ENCODE results near the gene RFTN1.
A peak's percentile ranks its signal among the peaks of the same experiment; 100 is the strongest.

Gene RFTN1

DNA sequence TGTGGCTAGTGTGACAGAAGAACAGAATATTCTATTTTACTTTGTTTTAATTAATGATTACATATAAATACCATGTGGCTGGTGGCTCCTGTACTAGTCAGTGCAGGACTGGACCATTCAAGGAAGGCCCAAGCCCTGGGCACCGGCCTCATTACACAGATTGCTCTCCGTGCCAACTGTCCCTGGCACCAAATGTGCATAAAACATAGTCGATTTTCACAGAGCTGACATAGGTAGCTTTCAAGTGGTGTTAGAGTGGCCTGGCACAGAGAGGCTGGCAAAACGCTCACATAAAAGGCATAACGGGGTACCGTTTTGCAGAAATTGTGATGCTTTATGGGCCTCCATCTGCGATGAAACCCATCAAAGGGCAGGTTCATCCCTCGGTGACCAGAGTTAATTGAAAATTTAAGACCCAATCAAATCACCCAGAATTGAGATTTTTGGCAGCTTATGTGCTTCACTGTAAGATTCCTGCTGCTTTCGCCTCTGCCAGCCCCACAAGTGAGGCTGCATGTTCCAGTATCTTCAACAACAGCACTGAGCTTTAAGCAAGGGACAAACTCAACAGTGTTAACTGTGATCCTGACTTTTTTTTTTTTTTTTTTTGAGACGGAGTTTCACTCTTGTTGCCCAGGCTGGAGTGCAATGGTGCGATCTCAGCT is 25.9 kb downstream of the RFTN1 start:
- peaks cover 7 to 8% of the 10 kb centered on the region in 2 donors for H3K4me1 ChIP-seq (ENCODE audit: control insufficient read depth in 1 of 2, insufficient read depth in 2 of 2, low read length in 2 of 2)
- H3K27ac ChIP-seq (ENCODE audit: low read depth, low read length), result no peak overlapping the region
- H3K27me3 ChIP-seq (ENCODE audit: control insufficient read depth in 1 of 2, insufficient read depth in 2 of 2, low read length in 2 of 2), result no peaks in the 10 kb centered on the region
- H3K9me3 ChIP-seq (ENCODE audit: control insufficient read depth in 1 of 2, low read length in 2 of 2), result no peaks in the 10 kb centered on the region
- H3K36me3 ChIP-seq (ENCODE audit: control insufficient read depth in 1 of 2, insufficient read depth in 2 of 2, low read length in 2 of 2), result peaks cover 0 to 5% of the 10 kb centered on the region in 2 donors
- H3K4me3 ChIP-seq (ENCODE audit: low read depth in 1 of 2, low read length in 2 of 2), result no peak overlapping the region
- H3K9ac ChIP-seq (ENCODE audit: low read depth in 1 of 2, low read length in 2 of 2), result no peak overlapping the region

DNA sequence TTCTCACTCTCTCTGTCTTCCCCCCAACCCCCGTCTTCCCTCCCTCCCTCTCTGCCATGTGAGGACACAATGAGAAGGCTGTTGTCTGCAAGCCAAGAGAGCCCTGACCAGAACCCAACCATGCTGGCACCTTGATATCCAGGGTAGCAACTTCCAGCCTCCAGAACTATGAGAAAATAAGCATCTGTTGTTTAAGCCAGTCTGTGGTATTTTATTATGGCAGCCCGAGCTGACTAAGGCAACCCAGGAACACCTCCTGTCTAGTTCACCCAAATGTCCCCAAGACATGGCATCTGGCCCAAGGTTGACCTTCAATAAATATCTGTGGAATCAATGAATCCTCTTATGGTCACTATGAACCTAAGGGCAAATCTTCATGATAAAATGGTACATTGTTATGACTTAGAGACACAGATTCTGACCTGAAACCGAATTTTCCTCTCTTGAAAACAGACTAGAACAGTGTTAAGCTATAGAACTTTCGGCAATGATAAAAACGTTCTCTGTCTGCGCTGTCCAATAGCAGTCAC is 26.5 kb downstream of the RFTN1 start:
- H3K27me3 ChIP-seq (ENCODE audit: control insufficient read depth in 1 of 2, insufficient read depth in 2 of 2, low read length in 2 of 2), result no peaks in the 10 kb centered on the region
- H3K9ac ChIP-seq (ENCODE audit: low read depth in 1 of 2, low read length in 2 of 2), result no peak overlapping the region
- no peak overlapping the region for H3K27ac ChIP-seq (ENCODE audit: low read depth, low read length)
- no peak overlapping the region for H3K4me3 ChIP-seq (ENCODE audit: low read depth in 1 of 2, low read length in 2 of 2)
- peaks cover 0 to 1% of the 10 kb centered on the region in 2 donors for H3K36me3 ChIP-seq (ENCODE audit: control insufficient read depth in 1 of 2, insufficient read depth in 2 of 2, low read length in 2 of 2)
- peaks cover 11 to 13% of the 10 kb centered on the region in 2 donors for H3K4me1 ChIP-seq (ENCODE audit: control insufficient read depth in 1 of 2, insufficient read depth in 2 of 2, low read length in 2 of 2)
- H3K9me3 ChIP-seq (ENCODE audit: control insufficient read depth in 1 of 2, low read length in 2 of 2), result no peaks in the 10 kb centered on the region

DNA sequence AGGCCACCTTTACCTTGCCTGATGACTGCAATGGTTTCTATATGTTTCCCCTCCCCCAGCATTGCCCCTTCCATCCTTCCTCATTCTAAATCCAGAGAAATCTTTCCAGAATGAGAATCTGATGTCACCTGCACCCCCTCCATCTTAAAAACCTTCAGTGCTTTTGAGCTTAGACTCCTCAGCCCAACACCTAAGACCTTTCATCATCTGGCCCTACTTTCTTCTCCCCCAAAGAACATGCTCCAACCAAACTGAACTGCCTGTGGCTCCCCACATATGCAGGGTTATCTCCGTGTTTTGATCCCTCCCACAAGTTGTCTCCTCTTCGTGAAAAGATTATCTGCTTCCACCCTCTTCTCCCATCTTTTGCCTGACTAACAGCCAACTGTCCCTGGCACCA is 27.3 kb downstream of the RFTN1 start:
- Histone ChIP-seq H3K27ac (ENCODE audit: low read depth, low read length) (no peak overlapping the region), H3K9me3 (ENCODE audit: control insufficient read depth in 1 of 2, low read length in 2 of 2) (no peaks in the 10 kb centered on the region), H3K4me1 (ENCODE audit: control insufficient read depth in 1 of 2, insufficient read depth in 2 of 2, low read length in 2 of 2) (peaks cover 15 to 17% of the 10 kb centered on the region in 2 donors), H3K27me3 (ENCODE audit: control insufficient read depth in 1 of 2, insufficient read depth in 2 of 2, low read length in 2 of 2) (no peaks in the 10 kb centered on the region), H3K9ac (ENCODE audit: low read depth in 1 of 2, low read length in 2 of 2) (no peak overlapping the region), H3K4me3 (ENCODE audit: low read depth in 1 of 2, low read length in 2 of 2) (no peak overlapping the region), H3K36me3 (ENCODE audit: control insufficient read depth in 1 of 2, insufficient read depth in 2 of 2, low read length in 2 of 2) (no peaks in the 10 kb centered on the region)

DNA sequence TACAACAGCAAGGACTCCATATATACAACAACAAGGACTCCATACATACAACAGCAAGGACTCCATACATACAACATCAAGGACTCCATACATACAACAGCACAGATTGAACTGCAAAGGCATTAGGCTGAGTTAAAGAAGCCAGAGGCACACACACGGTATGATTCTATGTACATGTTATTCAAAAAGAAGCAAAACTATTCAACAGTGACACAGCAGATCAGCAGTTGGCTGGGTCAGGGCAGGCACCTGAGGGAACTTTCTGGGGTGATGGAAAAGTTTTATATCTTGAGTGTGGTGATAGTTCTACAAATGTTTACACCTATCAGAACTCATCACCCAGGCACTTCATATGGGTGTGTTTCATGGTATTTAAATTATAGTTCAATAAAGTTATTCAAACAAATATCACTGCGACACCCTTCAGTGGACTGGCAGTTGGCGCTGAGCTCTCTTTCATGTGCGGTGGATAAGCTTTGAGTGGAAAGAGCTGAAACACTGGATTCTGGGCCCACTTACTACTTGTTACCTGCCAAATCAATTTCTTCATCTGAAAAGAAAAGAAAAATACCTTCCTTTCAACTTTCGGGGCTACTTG is 28.0 kb downstream of the RFTN1 start:
- H3K27ac ChIP-seq (ENCODE audit: low read depth, low read length), result peak overlapping the region; percentile 42
- no peaks in the 10 kb centered on the region for H3K27me3 ChIP-seq (ENCODE audit: control insufficient read depth in 1 of 2, insufficient read depth in 2 of 2, low read length in 2 of 2)
- H3K9ac ChIP-seq (ENCODE audit: low read depth in 1 of 2, low read length in 2 of 2), result no peak overlapping the region
- H3K9me3 ChIP-seq (ENCODE audit: control insufficient read depth in 1 of 2, low read length in 2 of 2), result no peaks in the 10 kb centered on the region
- H3K4me3 ChIP-seq (ENCODE audit: low read depth in 1 of 2, low read length in 2 of 2), result no peak overlapping the region
- peaks cover 17 to 21% of the 10 kb centered on the region in 2 donors for H3K4me1 ChIP-seq (ENCODE audit: control insufficient read depth in 1 of 2, insufficient read depth in 2 of 2, low read length in 2 of 2)
- H3K36me3 ChIP-seq (ENCODE audit: control insufficient read depth in 1 of 2, insufficient read depth in 2 of 2, low read length in 2 of 2), result no peaks in the 10 kb centered on the region

DNA sequence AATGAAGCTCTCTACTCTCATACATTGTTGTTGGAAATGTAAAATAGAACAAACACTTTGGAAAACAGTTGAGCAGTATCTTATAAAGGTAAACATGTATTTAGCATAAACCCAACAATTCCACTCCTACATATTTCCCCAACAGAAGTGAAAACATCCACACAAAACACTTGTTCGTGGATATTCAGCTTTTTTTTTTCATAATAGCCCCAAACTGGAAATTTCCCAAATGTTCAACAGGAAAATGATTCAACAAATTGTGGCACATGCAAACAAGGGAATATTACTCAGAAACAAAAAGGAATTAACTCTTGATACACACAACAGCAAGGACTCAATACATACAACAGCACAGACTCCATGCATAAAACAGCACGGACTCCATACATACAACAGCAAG is 28.5 kb downstream of the RFTN1 start:
- Histone ChIP-seq H3K9me3 (ENCODE audit: control insufficient read depth in 1 of 2, low read length in 2 of 2) (no peaks in the 10 kb centered on the region), H3K4me3 (ENCODE audit: low read depth in 1 of 2, low read length in 2 of 2) (no peak overlapping the region), H3K27me3 (ENCODE audit: control insufficient read depth in 1 of 2, insufficient read depth in 2 of 2, low read length in 2 of 2) (no peaks in the 10 kb centered on the region), H3K9ac (ENCODE audit: low read depth in 1 of 2, low read length in 2 of 2) (no peak overlapping the region), H3K4me1 (ENCODE audit: control insufficient read depth in 1 of 2, insufficient read depth in 2 of 2, low read length in 2 of 2) (peaks cover 17 to 26% of the 10 kb centered on the region in 2 donors), H3K27ac (ENCODE audit: low read depth, low read length) (peak overlapping the region; percentile 42), H3K36me3 (ENCODE audit: control insufficient read depth in 1 of 2, insufficient read depth in 2 of 2, low read length in 2 of 2) (no peaks in the 10 kb centered on the region)

DNA sequence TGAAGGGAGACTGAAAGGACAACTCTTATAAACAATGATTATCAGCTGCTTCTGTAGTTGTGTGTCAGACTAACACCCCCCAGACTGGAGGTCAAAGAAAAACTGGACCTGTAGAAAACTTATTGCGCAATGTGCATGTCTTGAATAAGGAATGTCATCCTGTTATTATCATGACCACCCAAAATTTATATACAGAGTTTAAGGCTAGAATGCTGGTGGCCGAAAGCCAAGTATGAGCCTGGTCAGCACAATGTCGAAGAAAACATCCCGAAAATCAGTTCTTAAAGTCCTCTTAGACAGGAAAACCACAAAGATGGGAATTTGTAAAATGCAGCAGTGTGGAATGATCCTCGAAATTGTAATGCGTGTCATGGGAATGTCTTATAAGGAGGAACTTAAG is 29.3 kb downstream of the RFTN1 start:
- Histone ChIP-seq H3K9ac (ENCODE audit: low read depth in 1 of 2, low read length in 2 of 2) (no peak overlapping the region), H3K27me3 (ENCODE audit: control insufficient read depth in 1 of 2, insufficient read depth in 2 of 2, low read length in 2 of 2) (no peaks in the 10 kb centered on the region), H3K36me3 (ENCODE audit: control insufficient read depth in 1 of 2, insufficient read depth in 2 of 2, low read length in 2 of 2) (no peaks in the 10 kb centered on the region), H3K4me3 (ENCODE audit: low read depth in 1 of 2, low read length in 2 of 2) (no peak overlapping the region), H3K27ac (ENCODE audit: low read depth, low read length) (peak overlapping the region; percentile 42), H3K4me1 (ENCODE audit: control insufficient read depth in 1 of 2, insufficient read depth in 2 of 2, low read length in 2 of 2) (peaks cover 17 to 26% of the 10 kb centered on the region in 2 donors), H3K9me3 (ENCODE audit: control insufficient read depth in 1 of 2, low read length in 2 of 2) (no peaks in the 10 kb centered on the region)

DNA sequence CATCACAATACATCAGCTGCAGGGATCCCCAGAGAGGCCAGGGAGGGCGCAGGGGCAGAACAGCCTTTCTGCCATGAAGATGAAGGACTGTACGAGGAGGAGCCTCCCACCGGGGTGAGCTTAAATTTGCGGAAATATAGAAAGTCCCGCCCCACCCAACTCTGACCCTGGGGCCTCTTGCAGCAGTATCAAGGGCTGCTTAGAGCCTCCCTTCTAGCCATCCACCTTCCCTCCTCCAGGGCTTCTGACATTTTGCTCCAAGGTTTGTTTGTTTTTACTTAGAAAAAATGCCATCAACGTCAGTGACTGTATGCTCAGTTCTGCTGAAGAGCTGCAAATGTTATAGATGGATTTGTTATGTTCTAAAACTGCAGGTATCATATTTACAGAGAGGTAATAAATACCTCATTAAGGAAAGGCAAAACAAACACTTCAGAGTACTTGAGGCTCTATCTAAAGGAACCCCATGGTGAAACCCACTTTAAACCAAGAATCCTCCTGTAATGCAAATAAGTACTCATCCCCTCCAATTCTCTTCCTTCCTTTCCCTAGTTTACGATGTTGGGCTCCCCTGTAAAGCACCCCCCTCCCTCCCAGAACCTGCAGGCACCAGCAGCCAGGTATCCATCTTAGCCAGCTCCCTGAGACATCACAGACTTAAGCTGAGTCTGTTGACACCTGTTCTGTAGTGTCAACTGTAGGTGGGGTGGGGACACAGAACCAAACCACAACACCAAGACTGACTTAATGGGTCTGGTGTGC is 30.5 kb downstream of the RFTN1 start:
- no peaks in the 10 kb centered on the region for H3K36me3 ChIP-seq (ENCODE audit: control insufficient read depth in 1 of 2, insufficient read depth in 2 of 2, low read length in 2 of 2)

DNA sequence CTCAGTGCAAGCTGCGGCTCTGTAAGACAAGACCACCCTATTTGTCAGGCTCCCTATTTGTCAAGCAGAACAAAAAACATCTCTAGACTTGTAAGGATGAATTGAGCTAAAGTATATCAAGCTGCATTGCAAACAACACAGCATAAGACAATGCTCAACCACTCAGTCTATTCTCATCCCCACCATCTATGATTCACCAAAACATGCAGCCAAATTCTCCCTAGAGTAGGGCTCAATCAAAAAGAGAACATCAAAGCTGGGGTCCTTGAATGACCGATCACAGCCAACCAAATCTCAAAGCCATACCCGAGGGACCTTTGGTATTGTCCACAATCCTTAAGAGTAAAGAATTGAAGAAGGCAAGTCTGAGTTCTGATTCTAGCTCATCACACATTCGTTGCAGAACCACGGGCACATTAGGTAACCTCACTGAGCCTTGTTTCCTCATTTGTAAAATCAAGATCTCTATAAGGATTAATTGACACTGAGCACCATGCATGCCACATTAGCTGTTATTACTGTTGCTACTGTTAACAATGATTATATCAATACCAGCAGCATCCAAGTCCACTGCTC is 31.2 kb downstream of the RFTN1 start:
- no peaks in the 10 kb centered on the region for H3K27me3 ChIP-seq (ENCODE audit: control insufficient read depth in 1 of 2, insufficient read depth in 2 of 2, low read length in 2 of 2)
- no peaks in the 10 kb centered on the region for H3K9me3 ChIP-seq (ENCODE audit: control insufficient read depth in 1 of 2, low read length in 2 of 2)
- H3K9ac ChIP-seq (ENCODE audit: low read depth in 1 of 2, low read length in 2 of 2), result no peak overlapping the region
- no peak overlapping the region for H3K4me3 ChIP-seq (ENCODE audit: low read depth in 1 of 2, low read length in 2 of 2)
- H3K36me3 ChIP-seq (ENCODE audit: control insufficient read depth in 1 of 2, insufficient read depth in 2 of 2, low read length in 2 of 2), result no peaks in the 10 kb centered on the region
- peaks cover 17 to 26% of the 10 kb centered on the region in 2 donors for H3K4me1 ChIP-seq (ENCODE audit: control insufficient read depth in 1 of 2, insufficient read depth in 2 of 2, low read length in 2 of 2)
- no peak overlapping the region for H3K27ac ChIP-seq (ENCODE audit: low read depth, low read length)

More for the DNA sequence above, 30.5 kb downstream of the RFTN1 start:
- Histone ChIP-seq H3K9ac (ENCODE audit: low read depth in 1 of 2, low read length in 2 of 2) (no peak overlapping the region), H3K27me3 (ENCODE audit: control insufficient read depth in 1 of 2, insufficient read depth in 2 of 2, low read length in 2 of 2) (no peaks in the 10 kb centered on the region), H3K4me1 (ENCODE audit: control insufficient read depth in 1 of 2, insufficient read depth in 2 of 2, low read length in 2 of 2) (peaks cover 17 to 26% of the 10 kb centered on the region in 2 donors), H3K27ac (ENCODE audit: low read depth, low read length) (no peak overlapping the region), H3K9me3 (ENCODE audit: control insufficient read depth in 1 of 2, low read length in 2 of 2) (no peaks in the 10 kb centered on the region), H3K4me3 (ENCODE audit: low read depth in 1 of 2, low read length in 2 of 2) (no peak overlapping the region)

DNA sequence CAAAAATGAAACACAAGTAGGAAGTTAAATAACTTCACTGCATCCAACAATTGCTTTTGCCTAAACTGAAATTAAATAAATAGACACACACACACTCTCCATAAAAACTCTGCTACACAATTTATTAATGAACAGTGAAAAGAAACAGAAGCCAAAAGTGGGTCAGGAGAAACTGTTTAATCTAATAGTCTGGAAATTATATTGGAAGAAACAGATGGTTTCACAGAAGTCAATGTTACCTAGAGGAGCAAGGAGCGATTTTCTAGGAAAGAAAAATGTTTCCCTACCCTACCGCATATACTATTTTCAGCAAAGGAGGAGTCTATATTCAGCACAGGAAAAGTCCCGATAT is 32.0 kb downstream of the RFTN1 start:
- H3K27ac ChIP-seq (ENCODE audit: low read depth, low read length), result no peak overlapping the region
- peaks cover 19 to 26% of the 10 kb centered on the region in 2 donors for H3K4me1 ChIP-seq (ENCODE audit: control insufficient read depth in 1 of 2, insufficient read depth in 2 of 2, low read length in 2 of 2)

More for the DNA sequence above, 32.0 kb downstream of the RFTN1 start:
- Histone ChIP-seq H3K27me3 (ENCODE audit: control insufficient read depth in 1 of 2, insufficient read depth in 2 of 2, low read length in 2 of 2) (no peaks in the 10 kb centered on the region), H3K36me3 (ENCODE audit: control insufficient read depth in 1 of 2, insufficient read depth in 2 of 2, low read length in 2 of 2) (no peaks in the 10 kb centered on the region), H3K9ac (ENCODE audit: low read depth in 1 of 2, low read length in 2 of 2) (no peak overlapping the region), H3K9me3 (ENCODE audit: control insufficient read depth in 1 of 2, low read length in 2 of 2) (no peaks in the 10 kb centered on the region), H3K4me3 (ENCODE audit: low read depth in 1 of 2, low read length in 2 of 2) (no peak overlapping the region)

Measured in duodenal mucosa (tissue), 2 donors.